ENCODE results near the gene CEACAM6. TPM values are rescaled to one million over a fixed set of nuclear protein-coding genes. Genes with fewer than 3 reads are reported as not detected.

CEACAM6 gene
- total and polyA plus RNA-seq, 2 of the 13 experiments (the other 11 are each of a cell fraction or from before 2014, with no cell fraction given) = not detected

- FAIRE-seq = no peak
- TF ChIP-seq KDM5B (CRISPR knock-in tag; IDR thresholded peaks at IDR 0.05; ENCODE audit: borderline replicate concordance) (no peak), ZEB1 (IDR thresholded peaks at IDR 0.05; ENCODE audit: insufficient replicate concordance, low read depth) (no peak), PBX3 (CRISPR knock-in tag; IDR thresholded peaks at IDR 0.05; ENCODE audit: borderline replicate concordance) (no peak), SMC3 (IDR thresholded peaks at IDR 0.05; ENCODE audit: low read length) (peak; percentile 43), AFF4 (CRISPR knock-in tag; IDR thresholded peaks at IDR 0.05) (no peak), XRCC5 (optimal IDR thresholded peaks at IDR 0.05; ENCODE audit: low read length) (peak; percentile 63), RXRB (CRISPR knock-in tag; IDR thresholded peaks at IDR 0.05; ENCODE audit: borderline replicate concordance) (no peak), ZNF446 (CRISPR knock-in tag; IDR thresholded peaks at IDR 0.05) (no peak), STAG1 (CRISPR knock-in tag; IDR thresholded peaks at IDR 0.05) (peak; percentile 42), CTCF (CRISPR knock-in tag; IDR thresholded peaks at IDR 0.05) (peak; percentile 68), KDM6A (CRISPR knock-in tag; IDR thresholded peaks at IDR 0.05; ENCODE audit: low read depth) (no peak), ZNF574 (CRISPR knock-in tag; IDR thresholded peaks at IDR 0.05) (0 out of 2 replicates have a peak, but pooled peaks have one; percentile 31), MAFK (conservative IDR thresholded peaks at IDR 0.05 in 1 of 2, IDR thresholded peaks at IDR 0.05 in 1 of 2; ENCODE audit: low read length in 2 of 2) (no peak)
These were observed 37.4 kb downstream of the CEACAM6 start for GRCh38 chr19:41792513-41793413.

More at GRCh38 chr19:41792513-41793413, 37.4 kb downstream of the CEACAM6 start:
- no TSS peak for BruUV-seq (replicated peaks)
- ATAC-seq (peak; percentile 67; the same call in 2 of the 3 replicates), DNase-seq (ENCODE audit: low spot score) (peak; percentile 21)
- ChIA-PET POLR2A (no interaction called here), CTCF (ENCODE audit: low intra/inter-chr PET ratio, low total read pairs) (interaction anchor here (1.5 to 1.9 kb wide), 2 partner anchors 28 to 165 kb away, joined by 5 to 20 read pairs; no protein-coding TSS in a partner anchor)
- no peak overlapping the region for H3K27ac ChIP-seq (ENCODE audit: extremely low read length, insufficient read depth, low read length)
- in situ Hi-C loops (cut with HindIII; ENCODE audit: extremely low pct_ligation_motif_present, low pct_unique_long_range_greater_than_20kb) (no loop called here), intact Hi-C loops (cut with micrococcal nuclease; ENCODE audit: unreplicated experiment) (loop anchor here (1.0 to 10.0 kb wide), 2 partner anchors 29 to 162 kb away; partner anchors contain the start of gene RABAC1)
- H3K27me3 ChIP-seq (ENCODE audit: control insufficient read depth in 1 of 2, insufficient read depth in 2 of 2, low read length in 2 of 2) = peaks cover 0 to 12% of the 10 kb centered on the region in 2 experiments; a peak in 2 of 5 replicates
- no peaks in the 10 kb centered on the region for H3K9me3 ChIP-seq (ENCODE audit: low read length)
- H3K9ac ChIP-seq (ENCODE audit: insufficient read depth, low read depth, low read length) = no peak overlapping the region
- H3K4me2 ChIP-seq (ENCODE audit: low read depth, low read length) = no peak overlapping the region
- no peak overlapping the region for H2AFZ ChIP-seq (ENCODE audit: low read length)
- no peaks in the 10 kb centered on the region for H3K36me3 ChIP-seq (replicated peaks in 1 of 2; ENCODE audit: control insufficient read depth in 1 of 2, insufficient read depth in 2 of 2, low read length in 2 of 2)
- no peaks in the 10 kb centered on the region for H4K20me1 ChIP-seq (ENCODE audit: insufficient read depth, low read length)
- no peaks in the 10 kb centered on the region for H3K79me2 ChIP-seq (ENCODE audit: insufficient read depth, low read length)
- H3K4me1 ChIP-seq (ENCODE audit: insufficient read depth, low read length) = no peaks in the 10 kb centered on the region
- WGBS (ENCODE audit: low lambda C conversion rate) = 14% methylated on average over 21 of the region's 22 CpGs
- H3K4me3 ChIP-seq (replicated peaks in 1 of 3; ENCODE audit: insufficient read depth in 1 of 3, low read depth in 2 of 3, low read length in 3 of 3) = no peak overlapping the region
